ACHN (cell line): ENCODE results near the gene CCDC159.
"Not testable (repeated sequence)": the region's sequence is repeated elsewhere in the genome, so short reads cannot be mapped to it uniquely, and the experiment has no call there.

ENCODE experiments used
- DNase-seq: peaks from one replicate; pipeline ENCODE4 v3.0.0-alpha.2; 2015
- in situ Hi-C: cut with HindIII; loops from 2 replicates; pipeline ENCODE4 v1.10.0; 2017; ENCODE audit warnings: low sequenced_read_pairs, low pct_ligation_motif_present, low pct_unique_long_range_greater_than_20kb

The CCDC159 gene

GRCh38 chr19:11346104-11346940 is at the start of gene CCDC159, which contains the start of gene TMEM205:
TSS of gene CCDC159 (plus strand) at chr19:11346519. CDS start at chr19:11346607, 88 bp downstream.
TSS of gene TMEM205 (minus strand) at chr19:11346268. CDS start at chr19:11345619, 649 bp downstream.
- peak; percentile 98 for DNase-seq
- in situ Hi-C loops = no loop called here

- in situ Hi-C loops = no loop called here
- no peak for DNase-seq
These were observed 46.1 kb upstream of the CCDC159 start for GRCh38 chr19:11299946-11300810.

- no peak for DNase-seq
- in situ Hi-C loops = no loop called here
These were observed 45.6 kb upstream of the CCDC159 start for GRCh38 chr19:11300811-11301120.

- in situ Hi-C loops = no loop called here
- DNase-seq = no peak
These were observed 41.4 kb upstream of the CCDC159 start for GRCh38 chr19:11304936-11305335.

- in situ Hi-C loops = no loop called here
- no peak for DNase-seq
These were observed 40.0 kb upstream of the CCDC159 start for GRCh38 chr19:11306337-11306736.

GRCh38 chr19:11320278-11320995 is 25.9 kb upstream of the CCDC159 start:
- DNase-seq, in situ Hi-C loops: not testable (repeated sequence)

- DNase-seq = no peak
- in situ Hi-C loops = no loop called here
These were observed 24.9 kb upstream of the CCDC159 start for GRCh38 chr19:11321191-11322126.

GRCh38 chr19:11322269-11323024 is 23.9 kb upstream of the CCDC159 start:
- in situ Hi-C loops = no loop called here
- no peak for DNase-seq

GRCh38 chr19:11323601-11324078 is 22.7 kb upstream of the CCDC159 start:
- in situ Hi-C loops = no loop called here
- no peak for DNase-seq

GRCh38 chr19:11324079-11324661 is 22.1 kb upstream of the CCDC159 start:
- in situ Hi-C loops = no loop called here
- DNase-seq = peak; percentile 76

- no peak for DNase-seq
- in situ Hi-C loops = no loop called here
These were observed 21.4 kb upstream of the CCDC159 start for GRCh38 chr19:11324748-11325389.

GRCh38 chr19:11325544-11325943 is 20.8 kb upstream of the CCDC159 start:
- in situ Hi-C loops = no loop called here
- no peak for DNase-seq

GRCh38 chr19:11330127-11330526 is 16.2 kb upstream of the CCDC159 start:
- DNase-seq = no peak
- in situ Hi-C loops = no loop called here

GRCh38 chr19:11331502-11331901 is 14.8 kb upstream of the CCDC159 start:
- in situ Hi-C loops = no loop called here
- no peak for DNase-seq

- in situ Hi-C loops = no loop called here
- no peak for DNase-seq
These were observed 13.5 kb upstream of the CCDC159 start for GRCh38 chr19:11332822-11333221.

GRCh38 chr19:11333838-11334237 is 12.5 kb upstream of the CCDC159 start:
- DNase-seq, in situ Hi-C loops: not testable (repeated sequence)
